Measurements from ENCODE around the gene USP40. TPM values are rescaled to one million over a fixed set of nuclear protein-coding genes. Genes with fewer than 3 reads are reported as not detected.

The USP40 gene
- polyA plus RNA-seq, 1 donor (not counting 4 experiments of a cell fraction or from before 2014, with no cell fraction given) = 37.3 TPM

- Histone ChIP-seq H3K9me1 (ENCODE audit: control insufficient read depth, extremely low read depth, insufficient read depth, low read length) (no peaks in the 10 kb centered on the region), H3K79me2 (ENCODE audit: control insufficient read depth, insufficient read depth, low read length) (no peaks in the 10 kb centered on the region), H3K27me3 (ENCODE audit: control insufficient read depth, extremely low read depth, insufficient read depth, low read length) (no peaks in the 10 kb centered on the region), H3K4me1 (ENCODE audit: control insufficient read depth, extremely low read depth, insufficient read depth, low read length) (no peaks in the 10 kb centered on the region), H3K27ac (ENCODE audit: control insufficient read depth, insufficient read depth, low read length) (no peak overlapping the region), H3K36me3 (ENCODE audit: control insufficient read depth in 2 of 2, extremely low read depth in 1 of 2, insufficient read depth in 2 of 2, low read length in 2 of 2) (peaks cover 11 to 24% of the 10 kb centered on the region in 2 experiments), H4K20me1 (ENCODE audit: control insufficient read depth, extremely low read depth, insufficient read depth, low read length) (no peaks in the 10 kb centered on the region), H2AFZ (ENCODE audit: control insufficient read depth, low read length) (no peak overlapping the region), H3K4me2 (ENCODE audit: control insufficient read depth, extremely low read depth, insufficient read depth, low read depth, low read length) (no peak overlapping the region), H3K4me3 (ENCODE audit: control insufficient read depth in 2 of 3, extremely low read depth in 1 of 3, insufficient read depth in 2 of 3, low read depth in 1 of 3, low read length in 3 of 3) (no peak overlapping the region), H3K9ac (ENCODE audit: control insufficient read depth, extremely low read depth, insufficient read depth, low read length) (no peak overlapping the region), H3K9me3 (ENCODE audit: control insufficient read depth, low read depth, low read length) (no peaks in the 10 kb centered on the region)
- TF ChIP-seq CTCF (optimal IDR thresholded peaks at IDR 0.05 in 1 of 3, IDR thresholded peaks at IDR 0.05 in 1 of 3, conservative IDR thresholded peaks at IDR 0.05 in 1 of 3; ENCODE audit: extremely low read depth in 1 of 3, insufficient read depth in 2 of 3, low read length in 3 of 3) (no peak), EZH2 (IDR thresholded peaks at IDR 0.05; ENCODE audit: low read length) (no peak)
- dilution Hi-C loops (cut with MboI; ENCODE audit: extremely low pct_ligation_motif_present, low sequenced_read_pairs) = no loop called here
- DNase-seq (ENCODE audit: low read depth, low spot score) (no peak), FAIRE-seq (no peak)
These were observed 102.5 kb downstream of the USP40 start for GRCh38 chr2:233464056-233464455.

DNA sequence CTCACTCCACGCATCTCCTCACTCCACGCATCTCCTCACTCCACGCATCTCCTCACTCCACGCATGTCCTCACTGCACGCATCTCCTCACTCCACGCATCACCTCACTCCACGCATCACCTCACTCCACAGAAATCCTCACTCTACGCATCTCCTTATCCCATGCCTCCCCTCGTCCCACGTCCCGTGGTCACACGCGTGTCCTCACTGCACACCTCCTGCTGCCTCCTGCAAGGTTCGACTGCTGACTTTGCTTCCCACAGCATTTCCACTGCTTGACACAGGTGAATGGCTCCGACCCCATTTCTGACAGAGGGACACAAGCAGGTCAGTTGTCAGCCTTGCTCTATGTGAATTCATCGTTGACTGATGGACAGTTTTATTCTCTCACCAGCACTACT lies 103.0 kb downstream of the USP40 start:
- H3K9ac ChIP-seq (ENCODE audit: control insufficient read depth, extremely low read depth, insufficient read depth, low read length) = no peak overlapping the region
- DNase-seq (ENCODE audit: low read depth, low spot score) = no peak
- H3K9me1 ChIP-seq (ENCODE audit: control insufficient read depth, extremely low read depth, insufficient read depth, low read length) = no peaks in the 10 kb centered on the region
- H4K20me1 ChIP-seq (ENCODE audit: control insufficient read depth, extremely low read depth, insufficient read depth, low read length) = no peaks in the 10 kb centered on the region
- no peaks in the 10 kb centered on the region for H3K27me3 ChIP-seq (ENCODE audit: control insufficient read depth, extremely low read depth, insufficient read depth, low read length)
- TF ChIP-seq CTCF (optimal IDR thresholded peaks at IDR 0.05 in 1 of 3, IDR thresholded peaks at IDR 0.05 in 1 of 3, conservative IDR thresholded peaks at IDR 0.05 in 1 of 3; ENCODE audit: extremely low read depth in 1 of 3, insufficient read depth in 2 of 3, low read length in 3 of 3) (no peak), EZH2 (IDR thresholded peaks at IDR 0.05; ENCODE audit: low read length) (no peak)
- FAIRE-seq = no peak
- H3K4me3 ChIP-seq (ENCODE audit: control insufficient read depth in 2 of 3, extremely low read depth in 1 of 3, insufficient read depth in 2 of 3, low read depth in 1 of 3, low read length in 3 of 3) = no peak overlapping the region
- H3K9me3 ChIP-seq (ENCODE audit: control insufficient read depth, low read depth, low read length) = no peaks in the 10 kb centered on the region
- H2AFZ ChIP-seq (ENCODE audit: control insufficient read depth, low read length) = no peak overlapping the region
- no peaks in the 10 kb centered on the region for H3K4me1 ChIP-seq (ENCODE audit: control insufficient read depth, extremely low read depth, insufficient read depth, low read length)
- dilution Hi-C loops (cut with MboI; ENCODE audit: extremely low pct_ligation_motif_present, low sequenced_read_pairs) = no loop called here
- H3K79me2 ChIP-seq (ENCODE audit: control insufficient read depth, insufficient read depth, low read length) = no peaks in the 10 kb centered on the region
- H3K36me3 ChIP-seq (ENCODE audit: control insufficient read depth in 2 of 2, extremely low read depth in 1 of 2, insufficient read depth in 2 of 2, low read length in 2 of 2) = peaks cover 11 to 21% of the 10 kb centered on the region in 2 experiments
- H3K4me2 ChIP-seq (ENCODE audit: control insufficient read depth, extremely low read depth, insufficient read depth, low read depth, low read length) = no peak overlapping the region
- H3K27ac ChIP-seq (ENCODE audit: control insufficient read depth, insufficient read depth, low read length) = no peak overlapping the region

Data from keratinocyte (primary cell).